Lower leg skin (tissue), 3 donors: ENCODE results near the gene ZNF274.

ENCODE experiments used
- POLR2A ChIP-seq, 2 donors: fragments of 450-650 bp; IDR thresholded peaks; one replicate each; pipeline ENCODE4 v1.6.1; 2016 to 2017; ENCODE audit warnings: antibody characterized with exemption in 2 of 2, mild to moderate bottlenecking in 1 of 2, moderate library complexity in 1 of 2
- TF ChIP-seq, protein P1 (sequence below), 3 donors: fragments of 450-650 bp; IDR thresholded peaks; one replicate each; pipeline ENCODE4 v1.5.1; 2016; ENCODE audit warnings: antibody characterized with exemption in 3 of 3, mild to moderate bottlenecking in 3 of 3, moderate library complexity in 2 of 3

DNA sequence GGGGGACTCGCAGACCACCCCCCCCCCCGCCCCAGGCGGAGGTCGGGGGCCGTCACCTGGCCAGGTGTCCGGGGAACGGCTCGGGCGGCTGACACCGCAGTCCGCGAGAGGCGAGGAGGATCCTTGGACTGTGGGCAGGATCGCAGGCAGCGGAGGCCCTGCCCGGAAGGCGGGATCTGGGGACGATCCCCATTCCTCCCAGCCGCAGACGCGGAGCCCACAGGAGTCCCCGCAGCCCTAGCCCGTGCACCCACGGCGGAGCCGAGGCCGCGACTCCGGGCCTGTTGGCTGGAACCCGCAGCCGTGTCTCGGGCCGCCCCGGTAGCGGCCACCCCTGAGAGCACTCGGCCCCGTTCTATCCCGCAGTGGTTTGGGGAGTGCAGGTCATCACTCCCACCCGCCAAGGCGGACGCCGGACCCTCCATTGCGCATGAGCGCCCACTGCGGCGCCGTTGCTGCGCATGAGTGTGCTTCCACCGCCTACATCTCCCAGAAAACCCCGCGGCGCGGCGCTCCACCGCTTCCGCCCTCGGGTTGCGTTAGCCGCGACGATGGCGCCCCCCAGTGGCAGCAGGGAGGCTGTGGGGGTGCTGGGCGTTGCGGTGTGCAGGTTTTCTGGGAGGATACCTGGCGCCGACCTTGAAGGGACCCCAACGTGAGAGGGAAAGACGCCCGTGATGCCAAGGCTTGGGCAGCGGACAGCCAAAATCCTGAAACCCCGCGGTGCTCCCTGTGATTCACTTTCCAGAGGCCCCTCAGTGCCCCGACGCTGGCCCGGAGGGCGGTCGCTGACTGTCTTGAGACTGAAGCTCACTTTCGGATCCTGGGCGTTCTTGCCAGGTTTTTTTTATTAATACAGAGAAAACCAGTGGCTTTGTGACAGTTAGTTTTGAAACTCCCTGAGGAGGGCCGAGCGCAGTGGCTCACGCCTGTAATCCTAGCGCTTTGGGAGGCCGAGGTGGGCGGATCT, 27.9 kb upstream of the ZNF274 start:
- TF ChIP-seq, protein P1, sequence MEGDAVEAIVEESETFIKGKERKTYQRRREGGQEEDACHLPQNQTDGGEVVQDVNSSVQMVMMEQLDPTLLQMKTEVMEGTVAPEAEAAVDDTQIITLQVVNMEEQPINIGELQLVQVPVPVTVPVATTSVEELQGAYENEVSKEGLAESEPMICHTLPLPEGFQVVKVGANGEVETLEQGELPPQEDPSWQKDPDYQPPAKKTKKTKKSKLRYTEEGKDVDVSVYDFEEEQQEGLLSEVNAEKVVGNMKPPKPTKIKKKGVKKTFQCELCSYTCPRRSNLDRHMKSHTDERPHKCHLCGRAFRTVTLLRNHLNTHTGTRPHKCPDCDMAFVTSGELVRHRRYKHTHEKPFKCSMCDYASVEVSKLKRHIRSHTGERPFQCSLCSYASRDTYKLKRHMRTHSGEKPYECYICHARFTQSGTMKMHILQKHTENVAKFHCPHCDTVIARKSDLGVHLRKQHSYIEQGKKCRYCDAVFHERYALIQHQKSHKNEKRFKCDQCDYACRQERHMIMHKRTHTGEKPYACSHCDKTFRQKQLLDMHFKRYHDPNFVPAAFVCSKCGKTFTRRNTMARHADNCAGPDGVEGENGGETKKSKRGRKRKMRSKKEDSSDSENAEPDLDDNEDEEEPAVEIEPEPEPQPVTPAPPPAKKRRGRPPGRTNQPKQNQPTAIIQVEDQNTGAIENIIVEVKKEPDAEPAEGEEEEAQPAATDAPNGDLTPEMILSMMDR (IDR thresholded peaks at IDR 0.05), result peak in 2 of 3 donors; percentile 77 to 97
- no peak for TF ChIP-seq POLR2A (IDR thresholded peaks at IDR 0.05)
